AG08395 (cell line): Measurements from ENCODE around the gene ORM1.

ENCODE experiments used
- DNase-seq: peaks from one replicate; pipeline ENCODE4 v3.0.0; 2012; ENCODE audit warnings: mixed read lengths, low spot score

Gene ORM1

GRCh38 chr9:114367366-114367765 is 44.5 kb downstream of the ORM1 start:
- no peak for DNase-seq

- no peak for DNase-seq
These were observed 45.1 kb downstream of the ORM1 start for GRCh38 chr9:114367772-114368569.

GRCh38 chr9:114369216-114370130 is 46.6 kb downstream of the ORM1 start:
- DNase-seq: no peak

- DNase-seq: no peak
These were observed 47.5 kb downstream of the ORM1 start for GRCh38 chr9:114370251-114370967.

- no peak for DNase-seq
These were observed 48.0 kb downstream of the ORM1 start for GRCh38 chr9:114370968-114371320.

GRCh38 chr9:114371343-114371944 is 48.5 kb downstream of the ORM1 start:
- no peak for DNase-seq

- no peak for DNase-seq
These were observed 49.3 kb downstream of the ORM1 start for GRCh38 chr9:114371973-114372917.

- no peak for DNase-seq
These were observed 50.1 kb downstream of the ORM1 start for GRCh38 chr9:114372921-114373448.

- DNase-seq: no peak
These were observed 51.2 kb downstream of the ORM1 start for GRCh38 chr9:114373960-114374730.

- DNase-seq: no peak
These were observed 52.0 kb downstream of the ORM1 start for GRCh38 chr9:114374936-114375335.

- DNase-seq: no peak
These were observed 52.7 kb downstream of the ORM1 start for GRCh38 chr9:114375386-114376175.
